ENCODE data around the gene NCOA7.

Gene NCOA7

DNA sequence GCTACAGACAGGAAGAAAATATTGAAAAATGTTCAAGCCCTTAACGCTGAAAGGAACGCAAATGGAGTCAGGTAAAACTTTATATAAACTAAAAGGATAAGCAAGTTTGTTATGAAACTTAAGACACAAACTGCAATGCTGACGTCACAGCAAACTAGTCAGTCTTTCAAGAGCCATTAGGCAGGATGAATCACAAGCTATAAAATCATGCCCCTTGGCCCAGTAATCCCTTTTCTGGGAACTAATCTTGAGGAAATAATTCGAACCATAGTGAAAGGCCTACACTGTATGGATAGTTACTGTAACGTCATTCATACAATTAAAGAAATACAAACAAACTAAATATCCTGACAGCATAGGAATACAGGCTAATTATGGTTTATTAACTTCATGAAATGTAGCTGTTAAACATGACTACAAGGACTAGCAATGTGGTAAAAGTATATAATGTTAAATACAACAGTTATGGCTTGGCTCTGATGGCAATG lies 123.1 kb downstream of the NCOA7 start:
- no peaks in the 10 kb centered on the region for H3K27me3 ChIP-seq (ENCODE audit: insufficient read depth, low read length)
- H3K9ac ChIP-seq (ENCODE audit: low read depth, low read length) = no peak overlapping the region
- peaks cover 13% of the 10 kb centered on the region for H3K4me1 ChIP-seq (ENCODE audit: insufficient read depth, low read length)
- H3K9me3 ChIP-seq (ENCODE audit: insufficient read depth, low read depth, low read length) = no peaks in the 10 kb centered on the region
- WGBS = 95% methylated on average over 4 of the region's 5 CpGs
- H3K4me3 ChIP-seq (ENCODE audit: low read length) = no peak overlapping the region
- H3K36me3 ChIP-seq (ENCODE audit: insufficient read depth, low read length) = no peaks in the 10 kb centered on the region
- H3K27ac ChIP-seq (ENCODE audit: low read depth, low read length) = no peak overlapping the region

DNA sequence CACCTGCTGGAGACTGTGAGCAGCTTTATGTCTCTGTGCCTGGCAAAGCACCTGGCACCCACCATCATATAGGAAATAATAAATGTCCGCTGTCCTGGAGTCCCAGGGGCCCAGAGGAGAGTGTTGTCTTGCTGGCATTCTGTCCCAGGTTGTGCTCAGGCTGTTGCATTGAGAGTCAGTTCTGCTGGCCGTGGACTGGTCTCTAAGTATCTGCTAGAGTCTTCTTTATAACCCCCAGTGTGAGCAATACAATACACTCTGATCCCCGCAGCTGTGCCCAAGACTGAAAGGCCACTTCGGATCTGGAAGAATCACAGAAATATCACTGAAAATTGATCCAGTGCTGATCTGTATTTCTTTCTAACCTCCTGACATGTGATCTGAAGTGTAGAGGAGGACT lies 127.5 kb downstream of the NCOA7 start:
- 85% methylated on average over 4 of the region's 4 CpGs for WGBS
- Histone ChIP-seq H3K27me3 (ENCODE audit: insufficient read depth, low read length) (no peaks in the 10 kb centered on the region), H3K4me1 (ENCODE audit: insufficient read depth, low read length) (peaks cover 20% of the 10 kb centered on the region), H3K36me3 (ENCODE audit: insufficient read depth, low read length) (peaks cover 4% of the 10 kb centered on the region; the same call in 1 of the 2 replicates), H3K9ac (ENCODE audit: low read depth, low read length) (no peak overlapping the region), H3K9me3 (ENCODE audit: insufficient read depth, low read depth, low read length) (no peaks in the 10 kb centered on the region), H3K27ac (ENCODE audit: low read depth, low read length) (no peak overlapping the region), H3K4me3 (ENCODE audit: low read length) (no peak overlapping the region)

DNA sequence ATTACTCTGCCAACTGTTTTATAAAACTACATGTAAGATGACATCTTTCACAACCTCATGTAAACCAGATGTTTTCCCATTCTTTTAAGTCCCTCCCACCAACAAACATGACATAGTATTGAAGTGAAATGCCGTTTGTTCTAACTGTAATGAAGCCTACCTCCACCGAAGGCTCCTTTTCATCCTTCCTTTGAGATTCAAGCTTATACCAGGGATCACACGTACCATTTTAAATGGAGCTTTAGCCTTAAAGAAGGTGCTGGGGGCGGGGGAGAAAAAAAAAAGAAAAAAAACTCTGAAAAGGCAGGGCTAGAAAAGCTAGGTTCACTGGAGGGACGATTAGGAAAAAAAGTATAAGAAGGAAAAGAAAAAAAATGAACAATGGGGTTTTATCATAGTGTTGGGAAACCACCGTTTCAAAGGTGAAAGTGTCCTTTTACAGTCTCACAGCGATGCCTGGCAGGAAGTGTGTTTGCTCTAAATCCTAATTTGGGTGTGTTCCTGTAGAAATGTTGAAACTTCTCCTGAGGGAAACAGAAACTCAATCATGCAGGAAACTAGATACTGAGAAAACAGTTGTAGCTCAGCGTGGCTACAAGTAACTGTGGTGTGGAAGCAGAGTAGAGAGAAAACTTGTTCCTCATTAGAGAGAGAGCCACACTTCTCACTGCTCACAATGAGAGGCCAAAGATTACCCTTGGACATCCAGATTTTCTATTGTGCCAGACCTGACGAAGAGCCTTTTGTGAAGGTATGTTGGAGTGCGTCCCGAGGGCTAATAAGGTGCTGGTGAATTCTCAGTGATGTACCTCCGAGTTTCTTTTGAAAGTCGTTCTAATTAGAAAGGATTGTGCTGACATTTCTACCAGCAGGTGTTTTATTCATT lies 128.2 kb downstream of the NCOA7 start:
- Histone ChIP-seq H3K27ac (ENCODE audit: low read depth, low read length) (no peak overlapping the region), H3K36me3 (ENCODE audit: insufficient read depth, low read length) (peaks cover 6% of the 10 kb centered on the region; the same call in 1 of the 2 replicates), H3K4me1 (ENCODE audit: insufficient read depth, low read length) (peaks cover 20% of the 10 kb centered on the region), H3K4me3 (ENCODE audit: low read length) (no peak overlapping the region), H3K27me3 (ENCODE audit: insufficient read depth, low read length) (no peaks in the 10 kb centered on the region), H3K9ac (ENCODE audit: low read depth, low read length) (no peak overlapping the region), H3K9me3 (ENCODE audit: insufficient read depth, low read depth, low read length) (no peaks in the 10 kb centered on the region)
- WGBS = 75% methylated on average over 13 of the region's 13 CpGs

DNA sequence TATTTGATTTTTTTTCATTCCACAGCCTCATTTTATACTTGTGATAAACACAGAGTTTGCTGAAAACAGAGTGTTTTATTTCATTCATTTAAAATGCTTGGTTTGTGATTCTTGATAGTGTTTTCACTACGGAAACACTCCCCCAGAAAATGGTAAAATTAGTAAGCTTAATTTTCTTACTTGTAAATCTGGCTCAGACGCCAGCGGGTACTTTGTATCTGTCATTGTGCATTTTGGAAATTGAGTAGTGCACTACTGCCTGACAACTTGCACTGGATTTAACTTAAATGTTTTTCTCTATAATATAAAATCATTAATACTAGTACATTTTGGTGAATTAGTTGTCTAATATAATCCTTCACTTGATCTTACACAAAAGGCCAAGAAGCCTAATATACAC lies 128.9 kb downstream of the NCOA7 start:
- Histone ChIP-seq H3K4me1 (ENCODE audit: insufficient read depth, low read length) (peaks cover 20% of the 10 kb centered on the region), H3K4me3 (ENCODE audit: low read length) (no peak overlapping the region), H3K9ac (ENCODE audit: low read depth, low read length) (no peak overlapping the region), H3K27ac (ENCODE audit: low read depth, low read length) (no peak overlapping the region), H3K9me3 (ENCODE audit: insufficient read depth, low read depth, low read length) (no peaks in the 10 kb centered on the region), H3K36me3 (ENCODE audit: insufficient read depth, low read length) (peaks cover 6% of the 10 kb centered on the region; the same call in 1 of the 2 replicates), H3K27me3 (ENCODE audit: insufficient read depth, low read length) (no peaks in the 10 kb centered on the region)
- WGBS = 100% methylated on average over 2 of the region's 3 CpGs

DNA sequence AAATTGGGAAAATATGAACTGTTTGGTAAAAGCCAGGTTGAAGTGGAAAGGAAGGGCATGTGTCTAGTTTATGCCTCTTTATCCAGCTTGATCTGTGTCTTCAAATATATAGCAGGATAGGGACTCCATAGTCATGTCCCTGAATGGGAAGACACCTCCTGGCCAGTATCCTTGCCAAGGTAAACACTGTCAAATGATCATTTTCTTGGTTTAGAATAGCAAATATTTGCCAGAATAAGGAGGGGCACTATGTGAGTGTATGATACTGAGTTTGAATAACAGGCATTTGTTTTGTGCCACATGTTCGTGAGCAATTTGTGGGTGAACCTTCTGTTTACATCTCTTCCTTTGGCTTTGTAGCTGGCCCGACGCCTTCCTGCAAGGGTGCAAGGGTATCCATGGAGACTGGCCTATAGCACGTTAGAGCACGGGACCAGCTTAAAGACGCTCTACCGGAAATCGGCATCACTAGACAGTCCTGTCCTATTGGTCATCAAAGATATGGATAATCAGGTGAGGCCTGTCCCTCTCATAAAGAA lies 131.6 kb downstream of the NCOA7 start:
- peaks cover 11% of the 10 kb centered on the region; the same call in 1 of the 2 replicates for H3K36me3 ChIP-seq (ENCODE audit: insufficient read depth, low read length)
- peaks cover 20% of the 10 kb centered on the region for H3K4me1 ChIP-seq (ENCODE audit: insufficient read depth, low read length)
- 94% methylated on average over 8 of the region's 8 CpGs for WGBS
- no peaks in the 10 kb centered on the region for H3K9me3 ChIP-seq (ENCODE audit: insufficient read depth, low read depth, low read length)
- no peak overlapping the region for H3K4me3 ChIP-seq (ENCODE audit: low read length)
- H3K27ac ChIP-seq (ENCODE audit: low read depth, low read length) = no peak overlapping the region
- no peak overlapping the region for H3K9ac ChIP-seq (ENCODE audit: low read depth, low read length)
- H3K27me3 ChIP-seq (ENCODE audit: insufficient read depth, low read length) = no peaks in the 10 kb centered on the region

DNA sequence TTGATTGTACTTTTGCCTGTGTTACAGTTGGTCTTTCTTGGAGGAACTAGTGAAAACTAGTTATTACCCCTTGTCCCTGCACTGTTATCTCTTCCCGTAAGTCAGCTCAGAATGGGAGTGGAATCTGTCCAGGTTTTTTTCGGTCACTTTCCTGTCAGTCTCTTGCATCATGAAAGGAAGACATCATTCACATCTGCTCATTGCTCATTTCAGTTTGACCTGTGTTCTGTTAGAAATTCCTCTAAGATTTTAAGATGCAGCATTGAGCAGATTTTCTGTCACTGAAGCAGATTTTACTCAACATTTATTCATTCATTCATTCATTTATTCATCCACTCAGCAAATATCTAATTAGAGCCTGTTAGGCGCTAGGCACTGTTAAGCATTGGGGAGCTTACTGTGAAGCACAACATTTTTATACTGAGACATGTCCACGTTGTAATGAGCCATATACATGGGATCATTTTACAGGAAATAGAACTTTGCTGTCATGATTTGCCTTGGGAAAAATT lies 132.7 kb downstream of the NCOA7 start:
- no peak overlapping the region for H3K9ac ChIP-seq (ENCODE audit: low read depth, low read length)
- peaks cover 11% of the 10 kb centered on the region; the same call in 1 of the 2 replicates for H3K36me3 ChIP-seq (ENCODE audit: insufficient read depth, low read length)
- H3K9me3 ChIP-seq (ENCODE audit: insufficient read depth, low read depth, low read length) = no peaks in the 10 kb centered on the region
- peaks cover 13% of the 10 kb centered on the region for H3K4me1 ChIP-seq (ENCODE audit: insufficient read depth, low read length)
- no peaks in the 10 kb centered on the region for H3K27me3 ChIP-seq (ENCODE audit: insufficient read depth, low read length)
- H3K27ac ChIP-seq (ENCODE audit: low read depth, low read length) = no peak overlapping the region
- H3K4me3 ChIP-seq (ENCODE audit: low read length) = no peak overlapping the region
- 86% methylated on average over 4 of the region's 4 CpGs for WGBS

DNA sequence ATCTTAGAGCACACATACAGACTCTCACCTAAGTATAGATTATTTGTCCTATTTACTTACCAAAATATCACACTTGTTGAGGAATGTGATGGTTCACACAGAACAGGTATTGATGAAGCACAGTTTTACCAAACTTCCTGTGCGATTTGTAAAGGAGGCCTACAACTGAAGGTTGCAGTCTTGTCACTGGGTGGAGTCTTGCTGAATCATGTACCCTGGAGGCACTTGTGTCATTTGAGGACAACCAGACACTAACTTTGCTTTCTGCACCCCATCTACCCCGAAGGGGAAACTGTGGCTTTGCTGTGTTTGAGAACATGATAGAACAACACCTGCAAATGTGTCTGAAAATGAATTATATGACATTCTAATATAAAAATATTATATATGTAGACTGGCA lies 133.4 kb downstream of the NCOA7 start:
- peaks cover 5% of the 10 kb centered on the region for H3K4me1 ChIP-seq (ENCODE audit: insufficient read depth, low read length)
- 85% methylated on average over 1 of the region's 2 CpGs for WGBS
- no peak overlapping the region for H3K27ac ChIP-seq (ENCODE audit: low read depth, low read length)
- H3K9me3 ChIP-seq (ENCODE audit: insufficient read depth, low read depth, low read length) = no peaks in the 10 kb centered on the region
- H3K36me3 ChIP-seq (ENCODE audit: insufficient read depth, low read length) = peaks cover 11% of the 10 kb centered on the region; the same call in 1 of the 2 replicates
- no peak overlapping the region for H3K4me3 ChIP-seq (ENCODE audit: low read length)
- H3K27me3 ChIP-seq (ENCODE audit: insufficient read depth, low read length) = no peaks in the 10 kb centered on the region
- no peak overlapping the region for H3K9ac ChIP-seq (ENCODE audit: low read depth, low read length)

DNA sequence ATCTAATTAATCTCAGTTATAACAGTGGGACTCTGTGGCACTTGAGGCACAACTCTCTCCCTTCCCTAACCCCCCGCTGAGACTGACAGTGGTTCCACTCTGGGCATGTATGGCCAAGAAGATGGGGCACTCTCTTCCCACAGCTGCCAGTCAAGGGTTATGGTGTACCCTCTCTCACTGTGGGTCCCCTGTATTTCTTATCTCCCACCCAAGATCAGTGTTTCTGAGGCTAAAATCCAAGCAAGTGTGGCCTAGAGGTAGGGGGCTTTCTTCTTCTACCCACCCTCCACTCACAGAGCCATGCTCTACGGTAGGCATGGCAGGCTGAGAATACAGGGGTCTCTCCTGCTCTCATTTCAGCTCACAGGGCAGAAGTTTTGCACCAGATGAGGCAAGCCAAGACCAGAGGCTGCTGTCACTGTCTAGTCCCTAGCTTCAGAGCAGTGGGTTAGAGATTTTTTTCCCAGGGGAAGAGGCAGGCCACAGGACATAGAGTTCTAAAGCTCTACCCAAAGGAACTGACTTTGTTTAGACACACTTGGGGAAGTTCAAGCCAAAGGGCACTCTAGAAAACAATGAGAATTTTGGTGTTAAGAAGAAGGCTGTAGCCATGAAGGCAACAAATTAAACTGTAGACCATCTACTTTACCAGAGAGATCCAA lies 134.1 kb downstream of the NCOA7 start:
- Histone ChIP-seq H3K4me3 (ENCODE audit: low read length) (no peak overlapping the region), H3K9ac (ENCODE audit: low read depth, low read length) (no peak overlapping the region), H3K27ac (ENCODE audit: low read depth, low read length) (no peak overlapping the region), H3K4me1 (ENCODE audit: insufficient read depth, low read length) (no peaks in the 10 kb centered on the region), H3K36me3 (ENCODE audit: insufficient read depth, low read length) (peaks cover 11% of the 10 kb centered on the region; the same call in 1 of the 2 replicates), H3K27me3 (ENCODE audit: insufficient read depth, low read length) (no peaks in the 10 kb centered on the region), H3K9me3 (ENCODE audit: insufficient read depth, low read depth, low read length) (no peaks in the 10 kb centered on the region)
- WGBS = 90% methylated on average over 2 of the region's 2 CpGs

DNA sequence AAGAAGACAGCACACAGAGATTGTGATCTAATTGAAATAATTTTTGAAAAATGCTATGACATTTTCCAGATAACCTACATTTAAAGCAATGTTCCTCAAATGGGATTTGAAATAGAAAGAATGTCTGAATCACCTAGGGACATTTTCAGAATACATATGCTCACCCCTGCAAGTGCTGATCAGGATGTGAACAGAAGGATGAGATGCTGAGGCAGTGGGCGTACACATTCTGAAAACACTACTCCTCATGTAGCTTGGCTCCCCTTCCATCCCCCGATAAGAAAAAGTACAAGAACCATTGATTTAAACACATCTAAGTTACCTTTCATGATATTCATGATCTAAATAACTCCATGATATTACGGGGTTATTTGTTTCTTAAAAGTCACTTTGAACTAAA lies 136.0 kb downstream of the NCOA7 start:
- H3K27me3 ChIP-seq (ENCODE audit: insufficient read depth, low read length) = no peaks in the 10 kb centered on the region
- 96% methylated on average over 2 of the region's 3 CpGs for WGBS
- no peak overlapping the region for H3K4me3 ChIP-seq (ENCODE audit: low read length)
- no peaks in the 10 kb centered on the region for H3K9me3 ChIP-seq (ENCODE audit: insufficient read depth, low read depth, low read length)
- H3K4me1 ChIP-seq (ENCODE audit: insufficient read depth, low read length) = no peaks in the 10 kb centered on the region
- H3K36me3 ChIP-seq (ENCODE audit: insufficient read depth, low read length) = peaks cover 11% of the 10 kb centered on the region; the same call in 1 of the 2 replicates
- no peak overlapping the region for H3K27ac ChIP-seq (ENCODE audit: low read depth, low read length)
- H3K9ac ChIP-seq (ENCODE audit: low read depth, low read length) = no peak overlapping the region

DNA sequence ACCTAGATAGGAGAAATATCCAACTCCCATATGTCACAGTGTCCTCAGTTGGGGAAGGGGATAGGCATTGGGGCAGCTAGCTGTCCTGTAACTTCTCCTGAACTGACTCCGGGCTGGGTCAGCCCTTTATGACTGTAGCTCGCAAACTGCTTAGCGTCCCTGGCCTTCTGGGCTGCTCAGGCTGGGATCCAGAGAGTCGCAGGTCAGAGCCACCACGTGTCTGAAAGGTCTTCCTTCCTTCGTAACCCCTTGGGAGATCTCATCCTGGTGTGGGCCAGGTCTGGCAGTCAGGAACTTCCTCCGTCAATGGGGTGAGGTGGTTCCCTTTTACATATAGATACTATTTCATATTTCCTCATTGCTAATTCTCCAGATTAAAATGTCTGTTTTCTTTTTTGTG lies 137.0 kb downstream of the NCOA7 start:
- Histone ChIP-seq H3K36me3 (ENCODE audit: insufficient read depth, low read length) (0 out of 2 replicates have a peak, but pooled peaks cover 7% of the 10 kb centered on the region), H3K4me1 (ENCODE audit: insufficient read depth, low read length) (no peaks in the 10 kb centered on the region), H3K4me3 (ENCODE audit: low read length) (no peak overlapping the region), H3K27ac (ENCODE audit: low read depth, low read length) (no peak overlapping the region), H3K9ac (ENCODE audit: low read depth, low read length) (no peak overlapping the region), H3K9me3 (ENCODE audit: insufficient read depth, low read depth, low read length) (no peaks in the 10 kb centered on the region), H3K27me3 (ENCODE audit: insufficient read depth, low read length) (no peaks in the 10 kb centered on the region)
- 90% methylated on average over 7 of the region's 7 CpGs for WGBS

Measured in HUES64 (cell line).